HepG2 (cell line): ENCODE measurements around the gene PRKCD. TPM values are rescaled to one million over a fixed set of nuclear protein-coding genes. Genes with fewer than 3 reads are reported as not detected.

Source experiments
- ATAC-seq: fragments of 200-7000 bp; cut with Tn5 transposase; 3 replicates; pipeline ENCODE4 v1.9.1; 2020; ENCODE audit warnings: mild to moderate bottlenecking, moderate library complexity
- BruUV-seq: library from RNA; stranded (reverse); fragments of 400-500 nt; replicated peaks from 2 replicates; lab custom pipeline; 2021; lab: Mats Ljungman, UMichigan
- CTCF ChIA-PET: fragments of 300-600 bp; formaldehyde crosslinking; extraction: SDS; loops from one replicate; lab custom pipeline; 2021; ENCODE audit warnings: low total read pairs, inconsistent platforms, low intra/inter-chr PET ratio; lab: Yijun Ruan, JAX
- POLR2A ChIA-PET: fragments of 350-600 bp; sonication (Branson Sonifier 250); formaldehyde crosslinking; loops from one replicate; lab custom pipeline; 2020; ENCODE audit warnings: antibody characterized with exemption, inconsistent platforms; lab: Yijun Ruan, JAX
- DNase-seq: peaks from one replicate; pipeline ENCODE4 v3.0.0-alpha.2; 2015; ENCODE audit warnings: low spot score
- FAIRE-seq: peaks from 3 replicates; lab custom pipeline; 2011; peaks lifted over from hg19 to GRCh38; lab: Jason Lieb, UNC
- H2AFZ ChIP-seq: one replicate; pipeline ENCODE4 v1.6.1; 2011; ENCODE audit warnings: low read length, inconsistent platforms
- H3K27ac ChIP-seq: fragments of 300-600 bp; 3 replicates; pipeline ENCODE4 v1.8.0; 2011; ENCODE audit warnings: mixed run types, mild to moderate bottlenecking, mixed read lengths, low read length, inconsistent platforms; ENCODE audit not compliant: insufficient read depth; ENCODE audit errors: extremely low read length
- H3K27me3 ChIP-seq, 2 experiments: fragments of 200-600 bp in 1 of 2; 2 replicates in 1 of 2; 3 replicates in 1 of 2; pipeline versions ENCODE4 v1.6.0 to v1.8.0; 2011; ENCODE audit warnings: low read length in 2 of 2, mild to moderate bottlenecking in 2 of 2, moderate library complexity in 2 of 2, inconsistent platforms in 1 of 2; ENCODE audit not compliant: insufficient read depth in 2 of 2, control insufficient read depth in 1 of 2
- H3K36me3 ChIP-seq, 2 experiments: fragments of 200-600 bp in 1 of 2; replicated peaks in 1 of 2; 2 replicates in 1 of 2; 3 replicates in 1 of 2; pipeline versions ENCODE4 v1.5.1 to v1.8.0; 2011; ENCODE audit warnings: low read length in 2 of 2, inconsistent platforms in 1 of 2; ENCODE audit not compliant: insufficient read depth in 2 of 2, control insufficient read depth in 1 of 2
- H3K4me1 ChIP-seq: 2 replicates; pipeline ENCODE4 v1.5.1; 2012; ENCODE audit warnings: low read length, inconsistent platforms; ENCODE audit not compliant: insufficient read depth
- H3K4me2 ChIP-seq: 2 replicates; pipeline ENCODE4 v1.6.0; 2011; ENCODE audit warnings: low read depth, low read length, inconsistent platforms
- H3K4me3 ChIP-seq, 3 experiments: fragments of 200-600 bp in 1 of 3; sonication (generic), shearing (Covaris generic) in 1 of 3; replicated peaks in 1 of 3; 2 replicates each; pipeline ENCODE4 v1.5.1; 2011 to 2016; ENCODE audit warnings: low read length in 3 of 3, inconsistent platforms in 2 of 3, low read depth in 2 of 3, mild to moderate bottlenecking in 2 of 3, control low read depth in 1 of 3, mixed read lengths in 1 of 3; ENCODE audit not compliant: insufficient read depth in 1 of 3
- H3K79me2 ChIP-seq: one replicate; pipeline ENCODE4 v1.6.1; 2011; ENCODE audit warnings: low read length, inconsistent platforms; ENCODE audit not compliant: insufficient read depth
- H3K9ac ChIP-seq: 2 replicates; pipeline ENCODE4 v1.6.0; 2011; ENCODE audit warnings: mild to moderate bottlenecking, low read depth, low read length, inconsistent platforms; ENCODE audit not compliant: insufficient read depth
- H3K9me3 ChIP-seq: 2 replicates; pipeline ENCODE4 v1.5.1; 2012; ENCODE audit warnings: mild to moderate bottlenecking, low read length
- H4K20me1 ChIP-seq: 2 replicates; pipeline ENCODE4 v1.6.0; 2011; ENCODE audit warnings: inconsistent platforms, mild to moderate bottlenecking, low read length, moderate library complexity; ENCODE audit not compliant: insufficient read depth
- BRD4 ChIP-seq: sonication (generic); formaldehyde crosslinking; IDR thresholded peaks from 2 replicates; pipeline ENCODE4 v1.4.0; 2020; ENCODE audit warnings: missing genetic modification reagents
- GATAD2A ChIP-seq: IDR thresholded peaks from 2 replicates; pipeline ENCODE4 v1.6.1; 2016
- HNRNPL ChIP-seq: fragments of 200-400 bp; formaldehyde crosslinking; IDR thresholded peaks from 2 replicates; pipeline ENCODE4 v1.6.1; 2017; ENCODE audit warnings: mild to moderate bottlenecking, low read depth, low read length
- KMT2A ChIP-seq: sonication (generic); formaldehyde crosslinking; IDR thresholded peaks from 2 replicates; pipeline ENCODE4 v1.4.0; 2020; ENCODE audit warnings: missing genetic modification reagents
- MAFK ChIP-seq, 2 experiments: IDR thresholded peaks in 1 of 2; conservative IDR thresholded peaks in 1 of 2; 2 replicates each; pipeline ENCODE4 v1.6.1; 2011; ENCODE audit warnings: improper control_type of control experiment in 2 of 2, low read length in 2 of 2
- PAF1 ChIP-seq: IDR thresholded peaks from 2 replicates; pipeline ENCODE4 v1.6.1; 2016; ENCODE audit warnings: missing genetic modification reagents, missing compliant biosample characterization
- POLR2AphosphoS2 ChIP-seq: IDR thresholded peaks from 2 replicates; pipeline ENCODE4 v1.6.1; 2011; ENCODE audit warnings: low read depth, low read length, improper control_type of control experiment
- ZBTB46 ChIP-seq: sonication (generic); formaldehyde crosslinking; IDR thresholded peaks from 2 replicates; pipeline ENCODE4 v1.4.0; 2020; ENCODE audit warnings: mild to moderate bottlenecking, missing genetic modification reagents, borderline replicate concordance
- ZFYVE20 ChIP-seq: sonication (generic); formaldehyde crosslinking; IDR thresholded peaks from 2 replicates; pipeline ENCODE4 v1.8.0; 2023; ENCODE audit warnings: low read depth, mild to moderate bottlenecking, moderate library complexity, missing genetic modification reagents, borderline replicate concordance
- ZGPAT ChIP-seq: IDR thresholded peaks from 2 replicates; pipeline ENCODE4 v1.6.1; 2016; ENCODE audit warnings: mild to moderate bottlenecking
- ZNF335 ChIP-seq: sonication (generic); formaldehyde crosslinking; IDR thresholded peaks from 2 replicates; pipeline ENCODE4 v1.4.0; 2020; ENCODE audit warnings: missing genetic modification reagents
- ZNF33A ChIP-seq: sonication (generic); formaldehyde crosslinking; IDR thresholded peaks from 2 replicates; pipeline ENCODE4 v1.5.1; 2020; ENCODE audit warnings: missing genetic modification reagents, mild to moderate bottlenecking, moderate library complexity, borderline replicate concordance
- ZNF710 ChIP-seq: sonication (generic); formaldehyde crosslinking; IDR thresholded peaks from 2 replicates; pipeline ENCODE4 v1.5.0; 2020; ENCODE audit warnings: mild to moderate bottlenecking, missing genetic modification reagents, borderline replicate concordance
- WGBS: methylation state at CpG from one replicate; pipeline ENCODE4 v1.1.6; 2017; ENCODE audit warnings: low lambda C conversion rate; 5-methylcytosine and 5-hydroxymethylcytosine counted together
- in situ Hi-C: cut with HindIII; loops from 2 replicates; pipeline ENCODE4 v1.10.0; 2017; ENCODE audit warnings: low pct_unique_long_range_greater_than_20kb; ENCODE audit not compliant: extremely low pct_ligation_motif_present
- intact Hi-C: fragments of 100-400 bp; cut with micrococcal nuclease; formaldehyde crosslinking; loops from one replicate; pipeline ENCODE4 v1.10.0; 2022; ENCODE audit not compliant: unreplicated experiment
- polyA plus RNA-seq, 8 experiments: library from polyadenylated mRNA; depleted of rRNA in 3 of 8; stranded (reverse) in 7 of 8; unstranded in 1 of 8; fragments of >200 nt; fragmentation: Illumina TruSeq in 4 of 8; extraction: Trizol in 4 of 8; gene quantifications; 2 replicates each; pipeline versions ENCODE4 v1.2.1 to v1.2.3, GENCODE V29; 2011 to 2016; ENCODE audit warnings: low read depth in 4 of 8, missing spikeins in 1 of 8, mixed read lengths in 1 of 8; ENCODE audit not compliant: insufficient read depth in 1 of 8
- total RNA-seq, 5 experiments: library from RNA; depleted of rRNA; stranded (reverse); fragments of >200 nt; fragmentation: Illumina TruSeq; extraction: Trizol; gene quantifications; 2 replicates each; pipeline ENCODE4 v1.2.3, GENCODE V29; 2016; ENCODE audit warnings: low read depth in 1 of 5
- TF ChIP-seq, protein P1 (sequence below): sonication (generic); formaldehyde crosslinking; IDR thresholded peaks from 2 replicates; pipeline ENCODE4 v1.4.0; 2020; ENCODE audit warnings: missing genetic modification reagents
- TF ChIP-seq, protein P2 (sequence below): sonication (generic); formaldehyde crosslinking; IDR thresholded peaks from 2 replicates; pipeline ENCODE4 v1.8.0; 2022; ENCODE audit warnings: missing genetic modification reagents, mild to moderate bottlenecking, borderline replicate concordance

PRKCD gene
- total and polyA plus RNA-seq, 2 of the 13 experiments (the other 11 are each of a cell fraction or from before 2014, with no cell fraction given), result 1.6 to 40.7 TPM

DNA sequence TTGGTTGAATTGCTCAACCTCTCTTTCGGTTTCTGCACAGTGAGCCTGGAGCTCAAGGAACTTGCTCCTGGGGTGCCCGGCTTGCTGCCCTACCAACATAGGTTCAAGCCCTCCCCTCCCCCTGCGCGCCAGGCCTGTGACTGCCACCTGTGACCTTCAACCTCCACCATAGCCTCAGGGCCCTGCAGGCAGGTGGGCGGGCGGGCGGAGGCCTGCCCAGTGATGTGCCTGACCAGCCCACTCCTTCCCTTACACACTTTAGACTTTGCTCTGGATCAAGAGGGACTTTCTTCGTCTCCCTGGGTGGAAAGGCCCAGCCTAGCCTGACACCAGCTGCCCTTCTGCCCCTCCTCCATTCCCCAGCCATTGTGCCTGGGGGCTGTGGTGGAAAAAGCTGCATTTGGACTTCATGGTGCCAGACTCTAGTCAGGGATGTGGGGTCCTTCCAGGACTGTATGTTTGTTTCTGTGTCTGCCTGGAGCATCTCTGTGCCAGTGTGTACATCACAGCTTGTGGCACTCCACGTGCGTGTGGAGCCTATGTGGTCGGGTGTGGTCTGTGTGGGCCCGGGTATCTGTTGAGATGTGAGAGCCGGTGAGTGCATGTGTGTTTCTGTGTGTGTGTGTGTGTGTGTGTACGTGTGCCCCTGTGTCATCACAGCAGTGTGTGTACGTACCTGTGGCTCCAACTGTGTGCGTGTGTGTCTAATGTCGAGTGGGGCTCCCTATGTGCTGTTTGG lies 9.5 kb downstream of the PRKCD start:
- peaks cover 62% of the 10 kb centered on the region for H3K4me1 ChIP-seq
- peaks cover 8% of the 10 kb centered on the region for H3K79me2 ChIP-seq
- ATAC-seq (peak; percentile 27), DNase-seq (peak; percentile 51), FAIRE-seq (peak; percentile 84)
- H3K4me3 ChIP-seq, result peak overlapping the region in 1 of 3 experiments; percentile 42; a peak in 2 of 6 replicates
- in situ Hi-C loops, result no loop called here
- H3K4me2 ChIP-seq, result peak overlapping the region; percentile 74
- ChIA-PET POLR2A (interaction anchor here (1.8 to 4.6 kb wide), 4 partner anchors 11 to 37 kb away, joined by 13 to 137 read pairs (median 34); partner anchors contain the start of gene PRKCD), CTCF (interaction anchor here (2.3 kb wide), 1 partner anchor 36 kb away, joined by 10 read pairs; no protein-coding TSS in a partner anchor)
- H3K27me3 ChIP-seq, result no peaks in the 10 kb centered on the region
- H3K9ac ChIP-seq, result peak overlapping the region; percentile 66
- no peak overlapping the region for H2AFZ ChIP-seq
- no peaks in the 10 kb centered on the region for H3K9me3 ChIP-seq
- BruUV-seq, result TSS peak; percentile 78
- H4K20me1 ChIP-seq, result no peaks in the 10 kb centered on the region
- peaks cover 6 to 16% of the 10 kb centered on the region in 2 experiments; a peak in 4 of 5 replicates for H3K36me3 ChIP-seq
- intact Hi-C loops, result loop anchor here (5.0 kb wide), 1 partner anchor 38 kb away; the partner anchor contains the start of gene RFT1
- H3K27ac ChIP-seq, result peak overlapping the region; percentile 76
- WGBS, result 9% methylated on average over 9 of the region's 17 CpGs
- TF ChIP-seq ZBTB46 (CRISPR knock-in tag) (no peak), GATAD2A (peak; percentile 83), HNRNPL (peak; percentile 98), KMT2A (no peak), BRD4 (CRISPR knock-in tag) (peak; percentile 80; the same call in 1 of the 2 replicates), ZNF335 (CRISPR knock-in tag) (peak; percentile 99), ZNF33A (no peak), MAFK (conservative IDR thresholded peaks at IDR 0.05 in 1 of 2, IDR thresholded peaks at IDR 0.05 in 1 of 2; ENCODE audit: low read length in 2 of 2) (no peak), ZGPAT (CRISPR knock-in tag) (peak; percentile 32; the same call in 1 of the 2 replicates), ZFYVE20 (no peak), PAF1 (CRISPR knock-in tag) (no peak), ZNF710 (CRISPR knock-in tag) (0 out of 2 replicates have a peak, but pooled peaks have one; percentile 1), POLR2AphosphoS2 (no peak)
- TF ChIP-seq, protein P1, sequence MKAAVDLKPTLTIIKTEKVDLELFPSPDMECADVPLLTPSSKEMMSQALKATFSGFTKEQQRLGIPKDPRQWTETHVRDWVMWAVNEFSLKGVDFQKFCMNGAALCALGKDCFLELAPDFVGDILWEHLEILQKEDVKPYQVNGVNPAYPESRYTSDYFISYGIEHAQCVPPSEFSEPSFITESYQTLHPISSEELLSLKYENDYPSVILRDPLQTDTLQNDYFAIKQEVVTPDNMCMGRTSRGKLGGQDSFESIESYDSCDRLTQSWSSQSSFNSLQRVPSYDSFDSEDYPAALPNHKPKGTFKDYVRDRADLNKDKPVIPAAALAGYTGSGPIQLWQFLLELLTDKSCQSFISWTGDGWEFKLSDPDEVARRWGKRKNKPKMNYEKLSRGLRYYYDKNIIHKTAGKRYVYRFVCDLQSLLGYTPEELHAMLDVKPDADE (CRISPR knock-in tag), result no peak
- TF ChIP-seq, protein P2, sequence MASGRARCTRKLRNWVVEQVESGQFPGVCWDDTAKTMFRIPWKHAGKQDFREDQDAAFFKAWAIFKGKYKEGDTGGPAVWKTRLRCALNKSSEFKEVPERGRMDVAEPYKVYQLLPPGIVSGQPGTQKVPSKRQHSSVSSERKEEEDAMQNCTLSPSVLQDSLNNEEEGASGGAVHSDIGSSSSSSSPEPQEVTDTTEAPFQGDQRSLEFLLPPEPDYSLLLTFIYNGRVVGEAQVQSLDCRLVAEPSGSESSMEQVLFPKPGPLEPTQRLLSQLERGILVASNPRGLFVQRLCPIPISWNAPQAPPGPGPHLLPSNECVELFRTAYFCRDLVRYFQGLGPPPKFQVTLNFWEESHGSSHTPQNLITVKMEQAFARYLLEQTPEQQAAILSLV (CRISPR knock-in tag), result no peak
